B cell (primary cell): ENCODE data around the gene CALD1.

Experiments used
- EZH2 ChIP-seq: IDR thresholded peaks from 2 replicates; pipeline ENCODE4 v1.6.1; 2012; ENCODE audit warnings: borderline replicate concordance, low read depth, mild to moderate bottlenecking, moderate library complexity, low read length; ENCODE audit not compliant: insufficient read depth, poor library complexity, severe bottlenecking
- TF ChIP-seq, protein P1 (sequence below): fragments of 200-600 bp; IDR thresholded peaks from one replicate; pipeline ENCODE4 v1.8.0; 2022; ENCODE audit warnings: antibody characterized with exemption, mild to moderate bottlenecking

DNA sequence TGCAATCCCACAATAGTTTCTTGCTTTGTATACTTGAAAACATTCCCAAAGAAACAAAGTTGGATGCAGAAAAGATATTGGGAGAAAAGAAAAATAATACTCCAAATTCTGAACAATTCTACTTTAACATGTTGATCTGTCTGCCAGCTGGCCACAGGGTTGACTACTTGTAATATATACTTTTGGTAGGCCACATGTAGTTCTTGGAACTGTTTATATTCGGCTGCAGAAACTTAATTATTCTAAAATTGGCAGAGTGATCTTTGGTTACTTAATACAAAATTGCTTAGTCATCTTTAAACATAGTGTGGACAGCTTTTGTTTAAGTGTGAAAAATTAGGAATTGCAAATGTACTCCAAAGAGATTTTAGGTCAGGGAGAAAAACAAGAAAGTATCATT is 76.0 kb downstream of the CALD1 start:
- TF ChIP-seq, protein P1, sequence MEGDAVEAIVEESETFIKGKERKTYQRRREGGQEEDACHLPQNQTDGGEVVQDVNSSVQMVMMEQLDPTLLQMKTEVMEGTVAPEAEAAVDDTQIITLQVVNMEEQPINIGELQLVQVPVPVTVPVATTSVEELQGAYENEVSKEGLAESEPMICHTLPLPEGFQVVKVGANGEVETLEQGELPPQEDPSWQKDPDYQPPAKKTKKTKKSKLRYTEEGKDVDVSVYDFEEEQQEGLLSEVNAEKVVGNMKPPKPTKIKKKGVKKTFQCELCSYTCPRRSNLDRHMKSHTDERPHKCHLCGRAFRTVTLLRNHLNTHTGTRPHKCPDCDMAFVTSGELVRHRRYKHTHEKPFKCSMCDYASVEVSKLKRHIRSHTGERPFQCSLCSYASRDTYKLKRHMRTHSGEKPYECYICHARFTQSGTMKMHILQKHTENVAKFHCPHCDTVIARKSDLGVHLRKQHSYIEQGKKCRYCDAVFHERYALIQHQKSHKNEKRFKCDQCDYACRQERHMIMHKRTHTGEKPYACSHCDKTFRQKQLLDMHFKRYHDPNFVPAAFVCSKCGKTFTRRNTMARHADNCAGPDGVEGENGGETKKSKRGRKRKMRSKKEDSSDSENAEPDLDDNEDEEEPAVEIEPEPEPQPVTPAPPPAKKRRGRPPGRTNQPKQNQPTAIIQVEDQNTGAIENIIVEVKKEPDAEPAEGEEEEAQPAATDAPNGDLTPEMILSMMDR, result no peak
- no peak for TF ChIP-seq EZH2
